PC-9 (cell line): ENCODE data around the gene TCTN2. TPM values are rescaled to one million over a fixed set of nuclear protein-coding genes. Genes with fewer than 3 reads are reported as not detected.
A peak's percentile ranks its signal among the peaks of the same experiment; 100 is the strongest.

Experiments
- BruUV-seq: library from RNA; stranded (reverse); fragments of 400-500 nt; replicated peaks from 2 replicates; lab custom pipeline; 2021; lab: Mats Ljungman, UMichigan
- CTCF ChIA-PET: fragments of 300-600 bp; sonication (Branson Sonifier 250); formaldehyde crosslinking; loops from one replicate; lab custom pipeline; 2022; ENCODE audit warnings: antibody characterized with exemption; lab: Charles Lee
- POLR2A ChIA-PET: fragments of 300-600 bp; sonication (Branson Sonifier 250); formaldehyde crosslinking; loops from one replicate; lab custom pipeline; 2022; ENCODE audit warnings: antibody characterized with exemption; ENCODE audit not compliant: unreplicated experiment; lab: Charles Lee
- DNase-seq, 2 experiments: peaks; one replicate each; pipeline versions ENCODE4 v3.0.0 to v3.0.0-alpha.2; 2015 to 2022; ENCODE audit warnings: mixed read lengths in 1 of 2
- H2AFZ ChIP-seq: fragments of 200-600 bp; sonication (generic); 2 replicates; pipeline ENCODE4 v1.8.1; 2017; ENCODE audit warnings: antibody characterized with exemption
- H3F3A ChIP-seq: fragments of 200-600 bp; sonication (generic); 2 replicates; pipeline ENCODE4 v1.8.1; 2017; ENCODE audit warnings: antibody characterized with exemption, mild to moderate bottlenecking, low read depth; ENCODE audit not compliant: insufficient read depth
- H3K27ac ChIP-seq: fragments of 200-600 bp; sonication (generic); 2 replicates; pipeline ENCODE4 v1.6.1; 2016; ENCODE audit warnings: mixed run types
- H3K27me3 ChIP-seq: fragments of 200-600 bp; sonication (generic); 2 replicates; pipeline ENCODE4 v1.6.1; 2016; ENCODE audit warnings: low read depth, mixed run types; ENCODE audit not compliant: insufficient read depth
- H3K36me3 ChIP-seq: fragments of 200-600 bp; sonication (generic); 2 replicates; pipeline ENCODE4 v1.6.1; 2016; ENCODE audit warnings: low read depth, mixed run types
- H3K4me1 ChIP-seq: fragments of 200-600 bp; sonication (generic); replicated peaks from 2 replicates; pipeline ENCODE4 v1.6.1; 2016; ENCODE audit warnings: mixed run types; ENCODE audit not compliant: insufficient read depth
- H3K4me2 ChIP-seq: fragments of 200-600 bp; sonication (generic); 2 replicates; pipeline ENCODE4 v1.6.1; 2017; ENCODE audit warnings: mixed run types
- H3K4me3 ChIP-seq: fragments of 200-600 bp; sonication (generic); 2 replicates; pipeline ENCODE4 v1.6.1; 2016; ENCODE audit warnings: mixed run types
- H3K79me2 ChIP-seq: fragments of 200-600 bp; sonication (generic); 2 replicates; pipeline ENCODE4 v1.6.1; 2017; ENCODE audit warnings: low read depth, mixed run types
- H3K9me2 ChIP-seq: fragments of 200-600 bp; sonication (generic); 2 replicates; pipeline ENCODE4 v1.8.1; 2017; ENCODE audit warnings: mild to moderate bottlenecking; ENCODE audit not compliant: insufficient read depth
- H3K9me3 ChIP-seq: fragments of 200-600 bp; sonication (generic); 2 replicates; pipeline ENCODE4 v1.8.1; 2016; ENCODE audit warnings: low read depth; ENCODE audit not compliant: insufficient read depth
- H4K20me1 ChIP-seq: fragments of 200-600 bp; sonication (generic); 2 replicates; pipeline ENCODE4 v1.8.1; 2017; ENCODE audit not compliant: insufficient read depth
- CTCF ChIP-seq: fragments of 200-600 bp; sonication (generic); conservative IDR thresholded peaks from 2 replicates; pipeline ENCODE4 v1.6.1; 2017; ENCODE audit warnings: mixed run types, antibody characterized with exemption, mild to moderate bottlenecking, moderate library complexity
- EZH2 ChIP-seq: fragments of 200-600 bp; sonication (generic); IDR thresholded peaks from 2 replicates; pipeline ENCODE4 v1.8.0; 2017; ENCODE audit warnings: antibody characterized with exemption, low read depth
- intact Hi-C: fragments of 100-400 bp; cut with micrococcal nuclease; formaldehyde crosslinking; loops from one replicate; pipeline ENCODE4 v1.10.0; 2022; ENCODE audit not compliant: unreplicated experiment
- total RNA-seq: library from RNA; stranded (reverse); gene quantifications from 2 replicates; pipeline ENCODE4 v1.2.3, GENCODE V29; 2021

TCTN2 gene
- total RNA-seq, 1 experiment from 2014 or later, result 21.9 TPM

DNA sequence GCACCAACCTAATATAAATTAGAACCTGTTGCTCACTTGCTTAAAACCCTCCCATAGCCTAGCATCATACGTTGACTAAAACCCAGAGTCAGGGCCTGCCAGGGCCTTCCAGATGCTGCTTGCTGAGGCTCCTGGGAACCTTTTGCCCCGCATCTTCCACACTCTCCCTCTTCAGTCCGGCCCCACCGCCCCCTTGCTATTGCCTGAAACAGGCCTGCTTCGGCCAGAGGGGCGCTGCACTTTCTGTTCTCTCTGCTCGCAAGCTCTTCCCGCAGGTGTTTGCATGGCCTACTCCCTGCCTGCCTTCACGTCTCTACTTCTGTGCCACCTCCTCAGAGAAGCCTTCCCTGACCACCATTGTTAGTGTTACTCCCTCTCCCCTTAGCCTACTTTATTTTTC is 13.7 kb upstream of the TCTN2 start:
- TF ChIP-seq EZH2 (no peak), CTCF (no peak)
- CTCF ChIA-PET, result interaction anchor here (0.6 kb wide), 1 partner anchor 632 kb away, joined by 6 read pairs; no protein-coding TSS in a partner anchor
- Histone ChIP-seq H3K9me3 (no peaks in the 10 kb centered on the region), H3K27ac (no peak overlapping the region), H3K4me3 (no peak overlapping the region), H4K20me1 (0 out of 2 replicates have a peak, but pooled peaks cover 3% of the 10 kb centered on the region), H3K27me3 (no peaks in the 10 kb centered on the region), H2AFZ (no peak overlapping the region), H3K36me3 (peaks cover 8% of the 10 kb centered on the region; the same call in 1 of the 2 replicates), H3K4me1 (peaks cover 23% of the 10 kb centered on the region), H3K79me2 (no peaks in the 10 kb centered on the region), H3K9me2 (no peaks in the 10 kb centered on the region), H3F3A (peaks cover 23% of the 10 kb centered on the region), H3K4me2 (no peak overlapping the region)
- POLR2A ChIA-PET, result no interaction called here
- intact Hi-C loops, result no loop called here
- no TSS peak for BruUV-seq
- no peak for DNase-seq

DNA sequence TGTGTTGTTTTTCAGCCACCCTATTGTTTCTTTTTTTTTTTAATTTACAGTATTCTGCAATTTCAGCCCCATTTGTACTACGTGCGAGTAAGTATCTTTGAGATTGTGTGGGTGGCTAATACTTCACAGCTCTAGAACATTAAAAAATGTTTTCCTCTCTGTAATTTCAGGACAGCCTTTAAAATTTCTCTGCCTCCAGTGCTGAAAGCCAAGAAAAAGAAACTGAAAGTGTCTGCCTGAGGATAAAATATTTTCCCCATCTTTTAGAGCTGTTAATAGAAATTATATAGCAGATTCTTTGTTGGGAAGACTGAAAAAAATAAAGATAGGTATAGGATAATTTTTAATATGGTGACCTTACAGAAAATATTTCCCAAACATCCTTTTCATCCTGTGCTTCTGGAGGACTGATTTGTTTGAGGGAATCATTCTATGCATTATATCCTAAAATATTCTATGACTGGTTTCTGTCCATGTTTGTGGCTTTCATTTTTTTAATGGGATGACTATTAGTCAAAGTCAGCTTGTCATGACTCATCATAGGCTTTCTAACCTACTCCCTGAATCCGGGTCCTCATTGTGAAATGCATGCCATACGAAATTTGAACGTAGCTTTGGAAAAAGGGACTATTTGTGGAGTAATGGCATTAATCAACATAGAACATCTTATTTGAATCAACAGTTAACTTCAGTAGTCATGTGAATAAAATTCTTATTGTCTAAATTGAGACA is 10.8 kb upstream of the TCTN2 start:
- no peaks in the 10 kb centered on the region for H4K20me1 ChIP-seq
- H3K27ac ChIP-seq, result peak overlapping the region; percentile 79
- no peaks in the 10 kb centered on the region for H3K27me3 ChIP-seq
- H3K4me3 ChIP-seq, result no peak overlapping the region
- intact Hi-C loops, result no loop called here
- H3K36me3 ChIP-seq, result peaks cover 8% of the 10 kb centered on the region; the same call in 1 of the 2 replicates
- POLR2A ChIA-PET, result interaction anchor here (0.6 kb wide), 2 partner anchors 295 to 1134 kb away, joined by 3 to 5 read pairs; partner anchors contain the start of gene RSRC2
- peak overlapping the region; percentile 30 for H3K4me2 ChIP-seq
- no peaks in the 10 kb centered on the region for H3K79me2 ChIP-seq
- BruUV-seq, result no TSS peak
- no peak overlapping the region for H2AFZ ChIP-seq
- no peaks in the 10 kb centered on the region for H3K9me3 ChIP-seq
- no peaks in the 10 kb centered on the region for H3K9me2 ChIP-seq
- peak in 1 of 2 experiments; percentile 74 for DNase-seq
- H3K4me1 ChIP-seq, result peaks cover 23% of the 10 kb centered on the region
- TF ChIP-seq EZH2 (no peak), CTCF (no peak)
- H3F3A ChIP-seq, result peaks cover 23% of the 10 kb centered on the region
- CTCF ChIA-PET, result no interaction called here

- Histone ChIP-seq H3K27ac (no peak overlapping the region), H3K36me3 (no peaks in the 10 kb centered on the region), H3K27me3 (no peaks in the 10 kb centered on the region), H2AFZ (no peak overlapping the region), H3K4me1 (peaks cover 6% of the 10 kb centered on the region; the same call in 1 of the 2 replicates), H3K9me3 (no peaks in the 10 kb centered on the region), H3K4me3 (no peak overlapping the region), H4K20me1 (no peaks in the 10 kb centered on the region), H3K4me2 (no peak overlapping the region), H3K9me2 (no peaks in the 10 kb centered on the region), H3K79me2 (no peaks in the 10 kb centered on the region), H3F3A (0 out of 2 replicates have a peak, but pooled peaks cover 5% of the 10 kb centered on the region)
- no TSS peak for BruUV-seq
- TF ChIP-seq CTCF (no peak), EZH2 (no peak)
- no peak for DNase-seq
- intact Hi-C loops, result no loop called here
- ChIA-PET CTCF (no interaction called here), POLR2A (no interaction called here)
These were observed 3.1 kb upstream of the TCTN2 start for GRCh38 chr12:123667771-123668170.
